ENCODE measurements around the gene CENPX.

The CENPX gene

DNA sequence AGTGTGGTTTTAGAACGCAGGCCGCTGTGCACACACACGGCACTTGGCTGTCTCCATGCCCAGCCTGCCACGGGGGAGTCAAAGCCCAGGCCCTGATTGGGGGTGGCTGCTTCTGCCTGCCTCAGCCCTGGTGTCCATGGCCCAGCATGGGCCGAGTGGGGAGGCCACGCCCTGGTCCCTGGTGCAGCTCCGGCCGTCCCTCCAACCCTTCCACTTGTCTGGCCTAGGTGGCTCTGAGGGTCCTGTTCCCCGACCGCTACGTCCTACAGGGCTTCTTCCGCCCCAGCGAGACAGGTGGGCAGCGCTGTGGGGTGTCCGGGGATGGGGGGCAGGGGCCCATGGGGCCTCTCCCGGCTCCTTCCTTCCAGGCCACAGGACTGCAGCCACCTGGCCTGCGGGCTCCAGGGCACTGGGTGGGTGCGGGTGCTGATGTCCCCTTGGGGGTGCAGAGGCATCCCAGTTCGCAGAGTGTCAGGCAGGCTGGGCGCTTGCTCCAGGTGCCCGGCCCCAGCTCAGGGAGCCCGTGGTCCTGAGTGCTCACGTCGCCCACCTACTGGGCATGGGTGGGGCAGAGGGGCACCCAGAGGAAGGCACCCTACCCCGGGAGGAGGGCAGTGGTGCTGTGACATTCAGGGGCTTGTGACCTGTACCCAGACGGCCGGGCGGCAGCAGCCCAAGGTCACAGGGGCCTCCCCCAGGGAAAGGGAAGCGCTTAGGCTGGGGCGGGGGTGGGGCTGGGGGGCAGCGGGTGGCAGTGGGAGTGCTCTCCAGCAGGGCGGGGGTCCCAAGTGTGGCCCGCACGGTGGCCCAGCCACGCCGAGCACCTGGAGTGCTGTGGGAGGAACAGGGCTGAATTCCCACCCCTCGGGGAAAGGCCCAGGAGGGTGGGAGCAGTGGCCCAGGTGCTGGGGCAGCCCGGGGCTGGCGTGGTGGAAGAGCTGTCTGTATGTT, 11.8 kb downstream of the CENPX start:
- DNase-seq: no peak

DNA sequence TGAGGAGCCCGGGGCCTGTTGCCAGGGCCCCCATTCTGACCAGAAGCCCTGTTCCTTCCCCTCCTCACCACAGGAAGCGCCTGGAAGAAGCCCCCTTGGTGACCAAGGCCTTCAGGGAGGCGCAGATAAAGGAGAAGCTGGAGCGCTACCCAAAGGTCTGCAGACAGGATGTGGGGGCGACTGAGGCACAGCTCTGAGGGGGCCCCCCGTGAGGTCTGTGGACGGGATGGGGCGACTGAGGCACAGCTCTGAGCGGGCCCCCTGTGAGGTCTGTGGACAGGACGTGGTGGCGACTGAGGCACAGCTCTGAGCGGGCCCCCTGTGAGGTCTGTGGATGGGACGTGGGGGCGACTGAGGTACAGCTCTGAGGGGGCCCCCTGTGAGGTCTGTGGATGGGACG, 13.3 kb downstream of the CENPX start:
- no peak for DNase-seq

DNA sequence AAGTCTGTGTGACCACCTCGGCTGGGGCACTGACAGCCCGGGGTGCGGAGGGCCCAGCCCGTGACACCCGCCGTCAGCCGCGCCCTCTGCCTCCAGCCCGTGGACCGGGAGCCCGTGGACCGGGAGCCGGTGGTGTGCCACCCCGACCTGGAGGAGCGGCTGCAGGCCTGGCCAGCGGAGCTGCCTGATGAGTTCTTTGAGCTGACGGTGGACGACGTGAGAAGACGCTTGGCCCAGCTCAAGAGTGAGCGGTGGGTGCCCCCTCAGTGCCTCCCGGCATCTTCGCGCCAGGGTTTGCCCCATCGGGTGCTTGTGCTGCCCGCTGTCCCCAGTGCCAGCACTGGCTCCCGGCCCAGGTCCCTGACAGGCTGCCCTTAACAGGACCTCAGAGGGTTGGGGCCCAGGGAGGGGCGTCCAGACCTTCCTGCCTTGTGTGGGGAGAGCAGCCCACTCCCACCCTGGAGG, 13.7 kb downstream of the CENPX start:
- DNase-seq: no peak

DNA sequence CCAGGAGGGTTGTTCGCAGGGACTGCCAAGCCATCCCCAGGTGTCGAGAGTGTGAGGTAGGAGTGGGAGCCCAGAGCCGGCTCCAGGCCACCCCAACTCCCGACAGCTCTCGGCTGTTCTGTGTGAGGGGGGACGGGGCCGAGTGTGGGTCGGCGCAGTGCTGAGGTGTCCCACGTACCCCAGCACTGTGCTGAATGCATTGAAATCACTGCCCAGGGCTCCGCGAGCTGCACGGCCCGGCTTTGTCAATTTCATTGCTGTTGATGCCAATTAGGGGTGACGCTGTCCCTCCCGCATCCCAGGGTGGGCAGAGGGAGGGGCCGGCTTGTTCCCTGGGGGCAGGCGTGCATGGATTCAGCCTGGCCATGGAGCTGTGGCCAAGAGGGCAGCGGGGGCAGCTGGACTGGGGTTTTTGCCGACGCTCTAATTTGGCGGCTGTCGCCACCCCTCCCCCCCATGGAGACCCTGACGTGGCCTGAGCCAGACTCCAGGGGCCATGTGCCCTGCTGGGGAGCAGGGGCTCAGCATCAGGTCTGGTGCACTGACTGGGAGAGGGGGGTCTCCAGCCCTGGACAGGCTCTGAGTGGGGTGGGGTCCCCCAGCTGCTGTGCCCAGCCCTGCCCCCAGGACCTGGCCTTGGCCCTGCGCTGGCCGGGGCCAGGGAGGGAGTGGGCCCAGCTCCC, 14.3 kb downstream of the CENPX start:
- no peak for DNase-seq

DNA sequence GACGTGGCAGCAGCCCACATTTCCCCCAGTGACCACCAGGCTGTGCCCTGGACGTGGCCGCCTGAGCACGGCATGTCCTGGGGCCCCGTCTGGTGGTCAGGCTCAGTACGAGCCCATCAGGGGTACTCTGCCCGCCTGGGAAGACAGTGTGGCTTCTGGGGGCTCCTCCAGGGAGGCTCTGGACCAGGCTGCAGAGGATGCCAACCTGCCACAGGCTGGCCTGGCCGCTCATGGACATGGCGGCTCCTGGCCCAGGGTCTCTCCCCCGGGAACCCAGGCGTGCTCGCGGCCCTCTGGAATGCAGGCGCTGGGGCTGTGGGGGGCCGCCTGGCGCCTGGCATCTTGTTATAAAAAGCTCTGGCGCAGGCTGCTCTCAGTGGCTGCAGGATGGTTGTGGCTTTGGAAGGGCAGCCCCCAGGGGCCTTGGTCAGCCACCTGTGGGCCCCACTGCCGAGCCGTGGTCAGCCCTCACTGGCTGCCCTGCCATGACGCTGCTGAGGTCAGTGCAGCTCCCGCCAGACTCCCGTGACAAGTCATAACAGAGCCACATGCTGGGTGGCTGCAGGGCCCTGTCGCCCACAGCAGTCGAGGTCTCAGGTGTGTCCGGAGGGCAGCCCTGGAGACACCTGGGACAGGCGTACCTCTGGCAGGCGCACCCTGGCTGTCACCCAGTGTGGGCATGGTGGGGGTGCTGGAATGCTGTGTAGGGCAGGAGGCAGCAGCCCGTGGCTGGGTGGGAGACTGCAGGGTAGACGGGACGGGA, 15.0 kb downstream of the CENPX start:
- no peak for DNase-seq

DNA sequence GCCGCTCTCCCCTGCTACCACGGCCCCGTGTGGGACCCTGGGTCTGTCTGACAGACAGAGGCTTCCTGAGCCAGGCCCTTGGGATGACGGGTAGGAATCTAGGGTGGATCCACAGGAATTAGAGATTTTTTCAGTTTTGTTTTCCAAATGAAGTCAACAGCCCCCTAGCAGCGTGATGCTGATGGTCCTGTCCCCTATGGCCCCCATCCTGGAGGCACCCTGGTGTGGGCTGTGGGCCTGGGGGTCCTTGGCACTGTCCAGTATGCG, 15.5 kb downstream of the CENPX start:
- no peak for DNase-seq

DNA sequence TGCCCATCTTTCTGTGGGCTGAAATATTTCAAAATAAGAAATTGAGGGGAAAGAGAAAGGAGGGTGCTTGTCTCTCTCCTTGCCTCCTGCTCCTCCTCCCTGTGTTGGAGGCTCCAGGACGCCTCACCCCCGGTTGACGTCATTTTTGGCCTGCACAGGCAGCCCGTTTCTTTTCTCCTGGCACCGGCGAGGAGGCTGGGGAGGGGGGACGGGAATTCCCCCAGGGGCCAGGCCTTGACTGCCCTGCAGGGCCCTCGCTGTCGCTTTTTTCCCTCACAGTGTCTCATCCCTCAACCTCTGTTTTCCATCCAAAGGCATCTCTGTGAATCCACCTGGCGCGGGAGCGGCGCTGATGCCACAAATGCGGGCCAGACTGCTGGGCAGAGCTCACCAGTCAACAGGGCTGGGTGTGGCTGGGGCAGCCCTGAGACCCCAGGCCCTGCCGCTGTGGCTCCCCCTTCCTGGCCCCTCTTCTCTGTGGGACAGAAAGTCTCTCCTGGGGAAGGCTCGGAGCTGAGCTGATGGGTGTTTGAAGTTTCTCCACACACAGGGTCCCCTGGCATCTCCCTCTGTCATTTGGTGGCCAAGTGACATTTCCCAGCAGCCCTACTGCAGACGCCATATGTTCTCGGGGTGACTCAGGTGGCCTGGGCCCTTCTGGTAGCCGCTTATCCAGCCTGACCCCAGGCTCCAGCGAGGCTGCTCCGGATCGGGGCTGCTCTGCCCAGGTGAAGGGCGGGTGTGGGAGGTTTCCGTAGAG, 16.0 kb downstream of the CENPX start:
- DNase-seq: no peak

DNA sequence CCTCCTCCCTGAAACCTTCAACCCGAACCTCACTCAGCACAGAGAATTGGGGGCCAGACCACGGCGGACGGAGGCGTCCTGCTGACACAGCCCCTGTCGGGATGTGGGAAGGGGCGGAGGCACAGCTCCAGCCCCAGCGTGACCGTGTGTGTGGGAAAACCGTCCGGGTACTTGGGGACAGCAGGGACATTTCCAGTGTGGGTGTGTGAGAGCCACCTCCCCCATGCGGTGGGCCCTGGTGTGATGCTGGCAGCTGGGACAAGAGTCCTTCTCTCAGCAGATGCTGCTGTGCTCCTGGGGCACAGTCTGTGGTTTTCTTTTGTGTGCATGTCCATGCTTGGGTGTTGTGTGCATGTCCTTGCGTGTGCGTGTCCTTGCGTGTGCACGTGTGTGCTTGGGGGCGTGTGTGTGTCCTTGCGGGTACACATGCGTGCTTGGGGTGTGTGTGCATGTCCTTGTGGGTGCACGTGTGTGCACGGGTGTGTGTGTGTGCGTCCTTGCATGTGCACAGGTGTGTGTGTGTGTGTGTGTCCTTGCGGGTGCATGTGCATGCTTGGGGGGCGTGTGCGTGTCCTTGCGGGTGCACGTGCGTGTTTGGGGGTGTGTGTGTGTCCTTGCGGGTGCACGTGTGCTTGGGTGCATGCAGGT, 16.9 kb downstream of the CENPX start:
- DNase-seq: no peak

DNA sequence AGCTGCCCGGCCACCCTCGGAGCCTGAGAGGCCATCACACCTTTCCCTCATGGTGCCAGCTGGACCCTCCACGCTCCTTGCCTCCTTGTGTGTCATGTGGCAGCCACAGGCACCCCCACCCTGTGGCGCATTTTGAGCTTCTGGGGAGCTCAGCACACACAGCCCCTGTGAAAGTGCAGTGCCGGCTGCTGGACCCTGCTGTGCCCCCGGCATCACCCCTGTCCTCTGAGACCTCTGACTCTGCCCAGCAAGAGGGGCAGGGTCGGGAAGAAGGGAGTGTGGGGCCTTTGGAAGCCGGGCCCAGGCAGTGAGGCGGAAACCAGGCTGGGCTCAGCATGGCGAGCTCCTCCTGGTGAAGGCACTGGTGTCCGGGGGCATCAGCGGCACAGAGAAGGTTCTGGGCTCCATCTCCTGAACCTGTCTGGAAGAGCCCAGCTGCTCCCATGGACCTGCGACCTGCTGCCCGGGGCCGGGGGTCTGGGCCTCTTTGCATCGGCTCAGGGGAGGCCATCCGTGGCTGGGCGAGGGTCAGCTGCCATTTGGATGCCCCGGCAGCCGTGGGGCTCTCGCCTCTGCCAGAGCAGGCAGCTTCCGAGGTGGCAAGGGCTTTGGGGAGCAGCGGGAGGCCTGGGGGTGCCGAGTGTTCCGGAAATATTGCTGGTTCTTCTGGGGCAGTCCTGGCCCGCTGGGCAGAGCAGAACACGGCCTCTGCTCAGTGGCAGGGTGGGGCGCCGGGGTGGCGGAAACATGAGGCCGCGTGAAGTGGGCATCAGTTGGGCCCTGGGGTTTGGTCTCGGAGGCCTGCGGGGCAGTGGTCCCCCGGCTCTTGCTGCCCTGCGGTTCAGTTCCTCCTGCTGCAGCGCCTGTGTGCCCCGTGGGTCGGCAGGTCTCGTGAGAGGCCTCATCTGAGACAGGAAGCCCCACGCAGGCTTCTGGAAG, 17.9 kb downstream of the CENPX start:
- no peak for DNase-seq

DNA sequence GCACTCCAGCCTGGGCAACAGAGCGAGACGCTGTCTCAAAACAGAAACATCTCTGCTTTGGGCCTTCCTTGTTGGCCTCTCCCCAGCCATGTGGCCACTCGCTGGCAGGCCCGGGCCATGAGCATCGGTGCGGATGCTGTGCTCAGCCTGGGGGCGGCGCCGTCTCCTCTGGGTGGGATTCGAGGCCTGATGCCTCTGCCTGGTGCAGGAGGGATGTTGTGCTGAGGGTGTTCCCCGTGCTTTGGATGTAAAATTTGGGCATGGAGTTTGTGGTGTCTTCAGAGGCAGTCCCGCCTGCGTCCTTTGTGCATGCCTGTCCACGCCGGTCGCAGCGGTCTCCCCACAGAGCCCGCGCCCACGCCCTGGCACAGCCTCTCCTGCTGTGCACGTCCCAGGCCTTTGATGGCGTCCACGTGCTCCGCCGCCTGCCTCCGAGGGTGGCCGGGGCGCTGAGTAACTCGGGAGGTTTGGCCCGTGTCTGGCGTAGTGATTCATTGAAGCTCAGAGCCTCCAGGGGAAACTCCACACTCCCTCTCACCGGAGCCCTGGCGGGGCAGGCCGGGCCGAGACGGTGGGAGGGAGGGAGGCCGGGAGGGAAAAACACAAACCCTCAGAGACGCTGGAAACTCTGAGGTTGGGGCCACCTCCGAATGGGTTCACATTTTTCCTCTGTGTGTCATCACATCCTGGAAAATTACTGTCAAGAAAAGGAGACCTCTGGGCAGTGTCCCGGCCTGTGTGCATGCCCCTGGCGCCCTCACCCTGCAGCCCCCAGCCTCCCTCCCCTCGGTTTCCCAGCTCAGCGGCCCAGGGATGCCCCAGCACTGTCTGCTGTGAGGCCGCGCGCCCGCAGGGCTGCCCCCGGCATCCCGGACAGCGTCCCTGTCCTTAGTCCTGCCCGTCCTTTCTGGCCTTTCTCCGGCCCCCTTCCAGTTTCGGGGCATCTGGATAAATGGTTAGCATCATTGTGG, 19.0 kb downstream of the CENPX start:
- no peak for DNase-seq

DNA sequence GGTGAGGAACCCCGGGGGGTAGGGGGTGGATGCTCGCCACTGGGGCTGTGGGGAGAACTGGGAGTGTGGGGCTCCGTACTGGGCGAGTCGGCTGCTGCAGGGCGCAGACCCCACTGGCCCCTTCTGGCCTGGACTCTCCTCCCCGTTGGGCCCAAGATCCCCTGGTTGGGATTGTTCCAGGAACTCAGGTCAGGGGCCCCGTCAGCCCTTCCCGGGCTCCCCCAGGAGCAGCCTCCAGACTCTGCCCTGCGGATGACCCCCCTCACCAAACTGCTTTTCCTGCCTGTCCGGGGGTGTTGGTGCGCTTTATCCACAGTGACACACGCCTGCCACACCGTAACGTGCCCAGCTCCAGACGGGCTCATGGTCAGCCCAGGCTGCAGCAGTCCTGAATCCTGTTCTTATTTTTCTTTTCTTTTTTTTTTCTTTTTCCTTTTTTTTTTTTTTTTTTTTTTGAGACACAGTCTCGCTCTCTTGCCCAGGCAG, 21.1 kb downstream of the CENPX start:
- no peak for DNase-seq

DNA sequence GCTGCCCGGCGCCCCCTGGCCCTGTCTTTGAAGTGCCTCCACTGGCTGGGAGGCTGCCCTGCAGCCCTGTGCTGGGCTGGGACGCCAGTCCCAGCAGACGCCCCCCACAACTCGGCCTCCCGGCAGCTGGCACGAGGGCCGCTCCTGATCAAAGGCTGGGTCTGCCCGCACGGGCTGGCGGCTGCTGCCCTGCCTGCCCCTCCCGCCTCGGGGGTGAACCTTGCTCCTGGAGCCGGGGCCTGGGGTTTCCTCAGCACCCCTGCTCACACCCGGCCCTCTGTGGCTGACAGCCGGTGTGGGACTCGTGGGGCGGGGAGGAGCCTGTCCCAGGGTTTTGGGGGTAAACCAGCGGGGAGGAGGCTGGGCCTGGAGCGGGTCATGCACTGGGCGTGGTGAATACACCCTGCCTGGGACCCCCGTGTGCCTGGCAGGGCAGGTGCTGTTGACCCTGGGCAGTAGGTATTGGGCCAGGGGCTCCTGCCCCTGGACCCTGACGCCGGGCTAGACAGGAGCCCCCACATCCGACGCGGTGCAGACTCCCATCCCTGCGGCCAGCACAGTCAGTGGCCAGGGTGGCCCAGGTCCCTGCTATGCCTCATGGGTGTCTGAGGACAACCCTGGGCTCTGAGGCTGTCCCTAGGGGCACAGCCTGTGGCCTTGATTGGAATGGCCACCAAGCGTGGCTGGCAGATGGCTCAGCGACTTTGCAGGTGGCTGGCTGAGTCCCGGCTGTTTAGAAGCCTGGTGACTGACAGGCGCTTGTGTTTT, 21.7 kb downstream of the CENPX start:
- no peak for DNase-seq

DNA sequence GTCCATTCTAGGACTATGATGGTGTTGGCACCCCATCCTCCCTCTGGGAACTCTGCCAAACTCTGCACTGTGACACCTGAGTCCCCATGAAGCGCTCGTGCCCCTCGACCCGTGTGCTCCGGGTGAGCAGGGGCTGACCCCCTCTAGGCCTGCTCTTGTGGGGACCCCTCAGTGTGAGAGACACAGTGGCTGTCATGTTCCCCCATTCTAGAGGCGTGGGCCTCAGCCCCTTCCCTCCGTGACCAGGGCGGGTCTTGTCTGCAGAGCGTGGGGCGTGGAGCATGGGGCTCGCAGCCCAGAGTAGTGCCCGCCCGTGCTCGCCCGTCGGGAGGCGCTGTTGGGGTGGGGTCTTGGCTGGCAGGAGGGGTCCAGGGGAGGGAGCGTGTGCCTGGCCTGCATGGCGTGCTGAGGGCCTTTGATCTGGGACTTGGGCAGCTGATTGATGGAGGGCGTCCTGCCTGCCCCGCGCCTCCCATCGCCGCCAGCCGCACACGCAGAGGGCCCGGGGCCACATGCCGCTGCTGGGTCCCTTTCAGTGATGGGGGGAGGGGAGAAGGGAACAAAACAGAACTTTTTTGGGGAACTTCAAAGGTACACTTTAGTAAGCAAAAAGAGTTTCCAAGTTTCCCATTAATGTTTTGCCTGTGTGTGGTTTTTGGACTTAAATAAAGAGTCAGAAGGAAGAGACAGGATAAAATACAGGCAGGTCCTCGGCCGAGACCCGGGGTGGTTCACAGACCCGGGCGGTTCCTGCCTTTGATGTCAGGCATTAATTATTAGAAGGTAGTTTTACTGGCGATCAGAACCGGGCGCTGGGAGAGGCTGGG, 22.5 kb downstream of the CENPX start:
- no peak for DNase-seq

DNA sequence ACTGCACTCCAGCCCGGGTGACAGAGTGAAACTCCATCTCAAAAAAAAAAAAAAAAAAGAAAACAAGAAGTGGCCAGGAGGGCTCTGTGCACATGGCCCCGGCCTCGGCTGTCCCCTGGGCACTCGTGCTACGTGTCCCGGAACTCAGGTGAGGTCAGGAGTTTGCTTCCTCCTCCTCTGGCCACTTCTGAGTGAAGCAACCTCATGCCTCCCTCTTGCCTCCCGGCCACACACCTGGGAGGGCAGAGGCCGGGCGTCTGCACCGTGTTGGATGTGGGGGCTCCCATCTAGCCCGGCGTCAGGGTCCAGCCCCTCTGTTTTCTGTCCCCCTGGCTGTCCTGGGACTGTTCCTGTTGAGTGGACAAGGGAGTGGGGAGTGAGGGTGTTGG, 23.1 kb downstream of the CENPX start:
- no peak for DNase-seq

DNA sequence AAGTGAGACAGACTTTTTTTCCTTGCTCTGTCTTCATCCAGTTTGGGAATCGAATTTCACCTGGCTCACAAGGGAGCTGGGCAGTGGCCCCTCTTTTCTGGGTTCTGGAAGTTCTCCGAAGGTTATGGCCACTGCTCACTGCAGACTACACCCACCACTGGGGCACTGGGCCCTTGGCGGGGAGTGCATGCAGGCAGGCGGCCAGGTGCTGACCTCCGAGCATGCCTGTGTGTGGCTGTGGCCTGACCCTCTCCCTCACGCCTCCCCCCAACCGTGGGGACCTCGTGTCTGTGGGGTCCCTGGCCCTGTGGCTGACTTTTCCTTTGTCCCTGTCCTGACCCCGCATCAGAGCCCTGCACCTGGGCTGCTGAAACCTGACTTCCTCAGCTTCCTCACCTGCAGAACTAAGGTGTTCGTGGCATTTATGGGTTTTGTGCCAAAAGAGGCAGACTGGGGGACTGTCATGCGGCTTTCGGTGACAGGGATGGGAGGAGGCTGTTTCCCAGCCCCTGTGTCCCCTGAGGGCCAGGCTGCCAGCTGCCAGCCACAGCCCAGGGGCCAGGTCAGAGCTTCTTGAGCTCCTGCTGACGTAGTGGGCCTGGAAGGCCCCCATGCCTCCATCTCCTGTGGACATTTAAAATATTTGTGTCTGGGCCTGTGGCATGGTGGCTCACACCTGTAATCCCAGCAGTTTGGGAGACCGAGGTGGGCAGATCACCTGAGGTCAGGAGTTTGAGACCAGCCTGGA, 23.8 kb downstream of the CENPX start:
- no peak for DNase-seq

DNA sequence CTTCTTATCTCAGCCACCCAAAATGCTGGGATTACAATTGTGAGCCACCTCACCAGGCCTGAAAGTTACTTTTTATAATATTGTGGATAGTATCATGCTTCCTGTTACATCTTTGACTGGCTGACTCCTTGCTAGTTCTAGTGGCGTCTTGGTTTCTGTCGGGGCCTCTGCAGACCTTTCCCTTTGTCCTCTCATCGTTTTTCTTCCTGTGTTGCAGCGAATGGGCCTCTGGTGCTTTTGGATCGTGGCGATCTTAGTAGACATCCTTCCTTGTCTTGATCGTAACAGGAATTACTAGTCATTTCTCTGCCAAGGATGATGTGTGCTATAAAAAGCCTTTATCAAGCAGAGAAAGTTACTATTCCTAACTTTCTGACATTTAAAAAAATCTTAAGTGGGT, 24.5 kb downstream of the CENPX start:
- no peak for DNase-seq

DNA sequence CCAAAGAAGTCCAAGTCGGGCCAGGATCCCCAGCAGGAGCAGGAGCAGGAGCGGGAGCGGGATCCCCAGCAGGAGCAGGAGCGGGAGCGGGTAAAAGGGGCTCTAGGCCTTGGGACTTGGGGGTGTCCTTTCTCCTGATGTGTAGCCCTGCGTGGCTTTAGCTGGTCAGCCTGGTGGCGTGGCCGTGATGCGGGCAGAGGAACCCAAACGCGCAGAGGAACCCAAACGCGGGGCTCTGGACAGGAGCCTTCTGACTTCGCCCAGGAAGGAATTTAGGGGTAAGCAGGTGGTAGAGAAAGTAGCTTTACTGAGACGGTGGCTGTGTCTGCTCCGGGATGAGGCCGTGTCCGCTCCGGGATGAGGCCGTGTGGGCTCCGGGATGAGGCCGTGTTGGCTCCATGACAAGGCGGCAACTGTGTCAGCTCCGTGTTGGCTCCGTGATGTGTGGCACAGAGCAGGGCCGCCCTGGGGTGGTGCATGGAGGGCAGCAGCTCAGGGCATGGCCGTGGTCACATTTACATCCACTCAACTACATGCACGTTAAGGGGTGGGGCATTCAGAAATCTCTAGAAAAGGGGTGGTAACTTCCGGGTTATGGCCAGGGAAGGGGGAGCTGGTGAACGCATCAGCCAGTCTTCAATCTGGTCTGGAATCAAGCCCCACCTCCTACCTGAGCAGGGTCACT, 25.8 kb downstream of the CENPX start:
- no peak for DNase-seq

Measured in activated gamma-delta T cell (primary cell).